HEK293T (cell line): ENCODE measurements around the gene SEC14L6.

Experiments used
- CTCF ChIA-PET: fragments of 350-600 bp; formaldehyde crosslinking; extraction: SDS; loops from one replicate; lab custom pipeline; 2021; ENCODE audit warnings: antibody characterized with exemption, inconsistent platforms; lab: Yijun Ruan, JAX
- POLR2A ChIA-PET: fragments of 350-600 bp; formaldehyde crosslinking; extraction: SDS; loops from one replicate; lab custom pipeline; 2020; ENCODE audit warnings: antibody characterized with exemption, inconsistent platforms; lab: Yijun Ruan, JAX
- DNase-seq: peaks from one replicate; pipeline ENCODE4 v3.0.0; 2012; ENCODE audit warnings: mixed read lengths; ENCODE audit errors: extremely low spot score
- ARNT ChIP-seq: fragments of 450-650 bp; IDR thresholded peaks from 2 replicates; pipeline ENCODE4 v1.6.1; 2017; ENCODE audit warnings: mild to moderate bottlenecking
- BHLHE40 ChIP-seq: fragments of 450-650 bp; IDR thresholded peaks from 2 replicates; pipeline ENCODE4 v1.6.1; 2016; ENCODE audit warnings: mild to moderate bottlenecking, moderate library complexity, borderline replicate concordance
- CTBP1 ChIP-seq: fragments of 450-650 bp; IDR thresholded peaks from 2 replicates; pipeline ENCODE4 v1.6.1; 2016; ENCODE audit warnings: borderline replicate concordance
- ELF4 ChIP-seq: fragments of 450-650 bp; IDR thresholded peaks from 2 replicates; pipeline ENCODE4 v1.6.1; 2017; ENCODE audit warnings: antibody characterized with exemption
- FOXA1 ChIP-seq: fragments of 450-650 bp; IDR thresholded peaks from 2 replicates; pipeline ENCODE4 v1.6.1; 2016; ENCODE audit warnings: mild to moderate bottlenecking
- FOXK2 ChIP-seq: fragments of 450-650 bp; IDR thresholded peaks from 2 replicates; pipeline ENCODE4 v1.6.1; 2016; ENCODE audit warnings: mild to moderate bottlenecking
- FOXM1 ChIP-seq: fragments of 450-650 bp; IDR thresholded peaks from 2 replicates; pipeline ENCODE4 v1.6.1; 2017; ENCODE audit warnings: mild to moderate bottlenecking, borderline replicate concordance
- HDGF ChIP-seq: fragments of 450-650 bp; IDR thresholded peaks from 2 replicates; pipeline ENCODE4 v1.6.1; 2017; ENCODE audit warnings: antibody characterized with exemption, borderline replicate concordance
- L3MBTL2 ChIP-seq: fragments of 450-650 bp; conservative IDR thresholded peaks from 2 replicates; pipeline ENCODE4 v1.6.1; 2016; ENCODE audit warnings: mild to moderate bottlenecking
- LEF1 ChIP-seq: fragments of 450-650 bp; IDR thresholded peaks from 2 replicates; pipeline ENCODE4 v1.6.1; 2017; ENCODE audit warnings: mild to moderate bottlenecking, borderline replicate concordance
- NFRKB ChIP-seq: fragments of 450-650 bp; IDR thresholded peaks from 2 replicates; pipeline ENCODE4 v1.6.1; 2016; ENCODE audit warnings: mild to moderate bottlenecking, moderate library complexity
- PKNOX1 ChIP-seq: fragments of 450-650 bp; IDR thresholded peaks from 2 replicates; pipeline ENCODE4 v1.6.1; 2016
- SP1 ChIP-seq: fragments of 450-650 bp; IDR thresholded peaks from 2 replicates; pipeline ENCODE4 v1.6.1; 2017
- SUZ12 ChIP-seq: fragments of 450-650 bp; IDR thresholded peaks from 2 replicates; pipeline ENCODE4 v1.6.1; 2016; ENCODE audit warnings: mild to moderate bottlenecking
- TARDBP ChIP-seq: fragments of 450-650 bp; IDR thresholded peaks from 2 replicates; pipeline ENCODE4 v1.6.1; 2016
- ZNF384 ChIP-seq: fragments of 450-650 bp; IDR thresholded peaks from 2 replicates; pipeline ENCODE4 v1.6.1; 2016

SEC14L6 gene

DNA sequence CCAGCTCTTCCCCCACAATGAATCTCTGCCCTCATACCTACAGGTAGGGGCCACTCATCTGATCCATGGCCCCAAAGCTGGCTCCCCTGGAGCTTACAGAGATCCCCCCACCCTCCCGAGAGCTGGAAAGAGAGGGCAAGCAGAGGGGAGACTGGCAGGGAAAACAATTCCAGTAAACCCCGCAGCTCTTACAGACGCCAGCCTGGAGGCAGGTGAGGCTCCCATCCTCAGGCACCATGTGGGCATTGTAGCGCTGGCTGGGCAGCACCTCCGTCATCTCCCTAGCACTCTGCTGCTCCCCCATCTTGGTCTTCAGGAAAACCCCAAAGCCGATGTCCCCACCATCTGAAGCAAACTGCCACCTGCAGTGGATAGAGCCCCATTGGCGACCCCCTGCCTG, 55.2 kb downstream of the SEC14L6 start:
- ChIA-PET CTCF (interaction anchor here (0.7 to 1.4 kb wide), 3 partner anchors 11 to 564 kb away, joined by 3 to 5 read pairs (median 3); no protein-coding TSS in a partner anchor), POLR2A (no interaction called here)
- DNase-seq, result no peak
- TF ChIP-seq TARDBP, result no peak
- TF ChIP-seq PKNOX1, result no peak
- no peak for TF ChIP-seq SP1
- TF ChIP-seq L3MBTL2, result no peak
- no peak for TF ChIP-seq ZNF384

DNA sequence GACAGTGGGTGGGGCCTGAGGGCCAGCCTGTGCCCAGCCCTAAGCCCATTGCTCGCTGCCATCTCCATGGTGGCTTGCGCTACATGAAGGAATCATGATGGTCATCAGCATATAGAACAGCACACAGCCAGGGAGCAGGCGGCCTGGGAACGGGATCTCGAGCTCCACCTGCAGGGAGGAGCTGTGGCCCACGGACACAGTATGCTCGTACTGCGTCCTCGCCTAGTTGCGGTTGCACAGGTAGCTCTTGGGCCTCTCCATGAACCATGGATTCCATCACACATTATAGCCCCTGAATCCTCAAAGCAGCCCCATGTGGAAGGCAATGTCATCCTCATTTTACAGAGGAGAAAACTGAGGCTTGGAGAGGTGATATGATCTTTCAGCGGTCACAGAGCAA, 56.1 kb downstream of the SEC14L6 start:
- ChIA-PET POLR2A (interaction anchor here (0.6 kb wide), 1 partner anchor 101 kb away, joined by 3 read pairs; no protein-coding TSS in a partner anchor), CTCF (interaction anchor here (1.1 to 1.4 kb wide), 3 partner anchors 12 to 45 kb away, joined by 3 to 5 read pairs (median 3); no protein-coding TSS in a partner anchor)
- DNase-seq, result peak; percentile 50
- TF ChIP-seq ZNF384, result no peak
- TF ChIP-seq SP1, result no peak
- TF ChIP-seq HDGF, result no peak
- TF ChIP-seq FOXM1, result no peak
- no peak for TF ChIP-seq L3MBTL2
- no peak for TF ChIP-seq FOXK2
- no peak for TF ChIP-seq ARNT
- no peak for TF ChIP-seq FOXA1

- ChIA-PET CTCF (interaction anchor here (0.6 to 1.4 kb wide), 3 partner anchors 8 to 15 kb away, joined by 3 to 5 read pairs (median 4); no protein-coding TSS in a partner anchor), POLR2A (no interaction called here)
- no peak for DNase-seq
- TF ChIP-seq NFRKB, result no peak
- no peak for TF ChIP-seq CTBP1
- no peak for TF ChIP-seq SUZ12
- TF ChIP-seq PKNOX1, result no peak
- TF ChIP-seq LEF1, result no peak
- TF ChIP-seq HDGF, result no peak
- TF ChIP-seq ZNF384, result no peak
- no peak for TF ChIP-seq FOXK2
- no peak for TF ChIP-seq ARNT
- no peak for TF ChIP-seq FOXM1
- no peak for TF ChIP-seq SP1
- no peak for TF ChIP-seq FOXA1
- no peak for TF ChIP-seq L3MBTL2
- TF ChIP-seq ELF4, result no peak
- TF ChIP-seq TARDBP, result no peak
Observed at GRCh38 chr22:30488121-30488520, 58.4 kb downstream of the SEC14L6 start.

DNA sequence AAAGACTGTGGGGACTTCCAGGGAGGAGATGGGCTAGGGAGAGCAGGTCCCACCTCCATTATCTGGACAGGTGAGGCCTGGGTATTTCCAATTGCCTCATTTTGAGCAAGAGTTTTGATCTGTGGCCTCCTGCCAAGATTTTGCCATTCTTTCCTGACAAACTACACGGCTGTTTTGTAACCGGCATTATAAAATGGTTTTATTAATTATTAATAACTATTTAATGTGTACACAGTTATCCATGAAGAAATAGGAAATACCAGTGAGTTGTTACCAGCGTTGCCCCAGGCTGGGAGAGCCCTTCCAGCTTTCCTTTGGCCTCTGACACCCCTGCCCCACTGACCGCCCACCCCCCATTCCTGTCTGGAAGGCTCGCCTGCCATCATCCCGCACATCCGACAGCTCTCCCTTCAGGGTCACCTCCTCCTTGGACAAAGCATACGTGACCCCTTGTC, 59.9 kb downstream of the SEC14L6 start:
- no peak for TF ChIP-seq ZNF384
- TF ChIP-seq FOXA1, result no peak
- TF ChIP-seq PKNOX1, result no peak
- no peak for TF ChIP-seq ARNT
- no peak for TF ChIP-seq SUZ12
- TF ChIP-seq FOXM1, result no peak
- no peak for TF ChIP-seq ELF4
- no peak for TF ChIP-seq BHLHE40
- no peak for TF ChIP-seq FOXK2
- TF ChIP-seq HDGF, result no peak
- no peak for TF ChIP-seq LEF1
- TF ChIP-seq NFRKB, result no peak
- no peak for TF ChIP-seq CTBP1
- no peak for TF ChIP-seq TARDBP
- no peak for TF ChIP-seq L3MBTL2
- no peak for TF ChIP-seq SP1
- ChIA-PET CTCF (interaction anchor here (0.7 to 1.0 kb wide), 2 partner anchors 27 to 62 kb away, joined by 5 to 7 read pairs; no protein-coding TSS in a partner anchor), POLR2A (interaction anchor here (1.1 kb wide), 1 partner anchor 42 kb away, joined by 3 read pairs; no protein-coding TSS in a partner anchor)
- DNase-seq, result no peak

DNA sequence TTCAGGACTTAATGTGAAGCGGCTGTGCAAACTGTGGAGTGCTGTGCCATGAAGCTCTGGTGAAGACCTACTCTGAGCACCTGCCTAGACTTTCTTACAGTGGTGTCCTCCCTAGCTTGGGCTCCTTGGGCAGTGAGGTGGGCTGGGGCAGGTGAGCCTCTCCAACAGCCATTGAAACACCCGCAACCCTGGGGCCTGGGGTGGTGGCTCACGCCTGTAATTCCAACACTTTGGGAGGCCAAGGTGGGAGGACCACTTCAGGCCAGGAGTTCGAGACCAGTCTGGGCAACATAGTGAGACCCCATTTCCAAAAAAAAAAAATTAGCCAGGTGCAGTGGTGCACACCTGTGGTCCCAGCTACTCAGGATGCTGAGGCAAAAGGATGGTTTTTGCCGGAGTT, 60.4 kb downstream of the SEC14L6 start:
- ChIA-PET CTCF (interaction anchor here (0.6 to 1.0 kb wide), 3 partner anchors 14 to 79 kb away, joined by 3 to 5 read pairs (median 5); no protein-coding TSS in a partner anchor), POLR2A (interaction anchor here (1.1 kb wide), 1 partner anchor 41 kb away, joined by 3 read pairs; no protein-coding TSS in a partner anchor)
- TF ChIP-seq L3MBTL2 (no peak), PKNOX1 (no peak), SP1 (no peak), FOXK2 (no peak), FOXA1 (no peak), LEF1 (no peak), TARDBP (no peak), BHLHE40 (no peak), CTBP1 (no peak), ELF4 (no peak)
- DNase-seq, result no peak
